GM21786 (cell line): ENCODE data around the gene PLIN3.
A peak's percentile ranks its signal among the peaks of the same experiment; 100 is the strongest.
"Not testable (repeated sequence)": the region's sequence is repeated elsewhere in the genome, so short reads cannot be mapped to it uniquely, and the experiment has no call there.

ENCODE experiments used
- ATAC-seq: cut with Tn5 transposase; IDR thresholded peaks from one replicate; pipeline ENCODE4 v1.9.1; 2021; ENCODE audit not compliant: unreplicated experiment

Gene PLIN3

GRCh38 chr19:4867534-4868285 lies at the start of gene PLIN3:
Gene PLIN3 (minus strand): TSS chr19:4867667. CDS start chr19:4861394, 6,273 bp downstream.
- ATAC-seq: peak; percentile 60

- no peak for ATAC-seq
These were observed 49.0 kb upstream of the PLIN3 start for GRCh38 chr19:4916292-4917082.

GRCh38 chr19:4914736-4915501 lies 47.5 kb upstream of the PLIN3 start:
- no peak for ATAC-seq

DNA sequence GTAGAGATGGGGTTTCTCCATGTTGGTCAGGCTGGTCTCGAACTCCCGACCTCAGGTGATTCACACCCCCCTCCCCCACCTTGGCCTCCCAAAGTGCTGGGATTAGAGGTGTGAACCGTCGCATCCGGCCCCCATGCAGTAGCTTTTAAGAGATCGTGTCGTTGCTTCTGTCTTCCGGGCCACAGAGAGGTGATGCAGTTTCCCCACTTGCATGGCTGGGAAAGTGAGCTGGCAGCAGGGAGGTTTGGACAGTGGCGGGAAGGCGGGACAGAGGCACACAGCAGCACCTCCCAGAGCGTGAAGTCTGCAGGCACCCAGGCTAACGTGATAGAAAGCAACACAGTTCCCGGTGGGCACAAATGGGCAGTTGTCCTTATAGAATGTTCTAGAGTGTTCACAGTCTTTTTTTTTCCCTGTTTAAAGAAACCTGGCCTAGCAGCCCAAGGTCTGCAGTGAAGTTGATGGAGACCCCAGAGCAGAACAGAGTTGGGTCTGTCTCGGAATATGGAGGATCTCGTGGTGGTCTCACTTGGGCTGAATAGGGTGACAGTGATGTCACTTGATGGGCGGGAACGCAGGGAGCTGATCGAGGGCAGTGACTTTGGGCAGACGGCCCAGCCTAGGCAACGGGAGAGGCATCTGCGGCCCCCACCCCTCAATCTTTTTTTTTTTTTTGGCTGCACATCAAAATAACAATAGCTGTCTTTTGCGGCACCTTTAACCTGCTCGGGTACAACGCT lies 46.7 kb upstream of the PLIN3 start:
- no peak for ATAC-seq

- ATAC-seq: no peak
These were observed 44.6 kb upstream of the PLIN3 start for GRCh38 chr19:4911786-4912672.

- ATAC-seq: no peak
These were observed 43.8 kb upstream of the PLIN3 start for GRCh38 chr19:4911314-4911713.

GRCh38 chr19:4910594-4911281 lies 43.3 kb upstream of the PLIN3 start:
- no peak for ATAC-seq

DNA sequence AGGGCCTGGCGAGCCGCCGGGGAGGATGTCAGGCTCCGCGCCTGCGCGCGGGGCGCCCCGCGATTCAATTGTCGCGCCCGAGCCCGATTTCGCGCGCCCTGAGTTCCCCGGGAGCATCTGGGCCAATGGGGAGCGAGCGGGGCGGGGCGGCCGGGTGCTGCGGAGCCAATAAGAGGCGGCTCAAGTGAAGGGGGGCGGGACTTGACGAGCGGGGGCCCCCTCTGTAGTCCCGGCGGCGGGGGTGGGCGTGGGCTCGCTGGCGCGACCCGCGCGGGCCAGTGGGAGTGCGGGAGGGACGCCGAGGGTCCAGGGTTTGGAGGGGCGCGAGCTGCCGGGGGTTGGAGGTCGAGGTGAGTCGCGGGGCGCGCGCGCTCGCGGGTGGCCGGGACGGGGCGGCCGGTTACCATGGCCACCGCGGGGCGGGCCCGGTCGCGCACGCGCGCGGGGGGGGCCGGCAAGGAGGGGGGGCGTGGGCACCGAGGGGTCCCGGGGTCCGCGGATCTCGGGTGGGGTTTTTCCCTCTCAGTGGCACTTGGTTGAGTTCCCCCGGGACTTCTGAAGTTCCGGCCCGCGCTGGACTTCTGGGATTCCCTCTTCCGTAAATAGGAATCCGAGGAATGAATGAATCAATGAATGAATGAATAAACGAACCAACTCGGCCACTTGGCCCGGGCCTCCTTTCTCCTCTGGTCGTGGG lies 42.6 kb upstream of the PLIN3 start:
- peak; percentile 57 for ATAC-seq

GRCh38 chr19:4909156-4909896 lies 41.9 kb upstream of the PLIN3 start, which contains the start of gene UHRF1:
Gene UHRF1 (plus strand): TSS chr19:4909501. CDS start chr19:4910886, 1,385 bp downstream.
- peak; percentile 16 for ATAC-seq

DNA sequence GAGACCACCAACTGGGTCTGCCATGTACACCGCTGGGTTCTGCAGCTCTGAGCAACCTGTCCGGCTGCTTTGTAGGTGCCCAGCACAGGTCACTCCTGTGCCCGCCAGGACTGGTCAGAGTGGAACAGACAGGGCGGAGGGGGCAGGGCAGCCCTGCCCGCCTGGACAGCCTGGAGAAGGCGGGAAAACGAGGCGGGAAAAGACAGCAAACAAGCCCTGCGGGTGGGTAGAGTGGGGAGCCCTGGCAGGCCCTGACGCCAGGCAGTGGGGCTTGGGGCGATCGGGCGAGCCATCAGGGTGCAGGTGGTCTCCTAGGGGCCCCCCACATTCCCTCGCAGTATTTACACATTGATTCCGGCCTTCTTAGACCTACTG lies 41.3 kb upstream of the PLIN3 start:
- ATAC-seq: no peak

GRCh38 chr19:4908360-4908759 lies 40.9 kb upstream of the PLIN3 start:
- no peak for ATAC-seq

- ATAC-seq: no peak
These were observed 39.5 kb upstream of the PLIN3 start for GRCh38 chr19:4906963-4907362.

DNA sequence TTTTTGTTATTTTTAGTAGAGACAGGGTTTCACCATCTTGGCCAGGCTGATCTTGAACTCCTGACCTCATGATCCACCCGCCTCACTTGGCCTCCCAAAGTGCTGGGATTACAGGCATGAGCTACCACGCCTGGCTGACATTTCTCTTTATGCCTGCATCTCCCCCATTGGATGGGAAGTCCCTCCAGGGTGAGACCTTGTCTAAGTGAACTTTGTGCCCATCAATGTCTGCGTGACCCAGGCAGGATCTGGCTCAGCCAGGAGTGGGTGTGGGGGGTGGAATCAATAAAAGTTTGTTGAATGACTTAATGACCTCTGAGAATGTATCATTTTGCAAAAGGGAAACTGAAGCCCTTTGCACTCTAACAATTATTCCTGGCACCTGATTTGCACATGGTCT lies 37.0 kb upstream of the PLIN3 start:
- no peak for ATAC-seq

GRCh38 chr19:4902796-4903195 lies 35.3 kb upstream of the PLIN3 start, which contains the start of gene ARRDC5:
Gene ARRDC5 (minus strand): TSS chr19:4902896. CDS start chr19:4902825, 71 bp downstream.
- no peak for ATAC-seq

DNA sequence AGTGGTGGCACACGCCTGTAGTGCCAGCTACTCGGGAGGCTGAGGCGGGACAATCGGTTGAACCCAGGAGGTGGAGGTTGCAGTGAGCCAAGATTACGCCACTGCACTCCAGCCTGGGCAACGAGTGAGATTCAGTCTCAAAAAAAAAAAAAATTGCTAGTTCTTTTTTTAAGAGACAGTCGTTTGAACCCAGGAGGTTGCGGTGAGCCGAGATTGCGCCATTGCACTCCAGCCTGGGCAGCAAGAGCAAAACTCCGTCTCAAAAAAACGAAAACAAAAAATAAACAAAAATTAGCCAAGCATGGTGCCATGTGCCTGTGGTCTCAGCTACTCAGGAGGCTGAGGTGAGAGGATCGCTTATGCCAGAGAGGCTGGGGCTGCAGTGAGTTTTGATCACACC lies 33.4 kb upstream of the PLIN3 start:
- not testable (repeated sequence) for ATAC-seq

DNA sequence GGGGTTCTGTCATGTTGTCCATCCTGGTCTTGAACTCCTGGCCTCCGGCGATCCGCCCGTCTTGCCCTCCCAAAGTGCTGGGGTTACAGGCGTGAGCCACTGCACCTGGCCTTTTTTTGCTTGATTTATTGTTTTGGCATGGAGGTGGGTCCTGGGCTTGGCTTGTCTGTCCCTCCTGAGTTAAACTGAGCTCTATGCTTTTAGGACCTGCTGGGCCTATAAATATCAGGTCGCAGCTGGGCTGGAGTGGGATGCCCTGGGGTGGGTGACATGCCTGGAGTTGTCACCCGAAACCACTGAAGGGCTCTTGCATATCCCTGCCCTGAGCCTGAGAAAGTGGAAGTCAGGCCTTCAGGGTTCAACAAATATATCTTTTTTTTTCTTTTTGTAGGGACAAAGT lies 29.7 kb upstream of the PLIN3 start:
- no peak for ATAC-seq

DNA sequence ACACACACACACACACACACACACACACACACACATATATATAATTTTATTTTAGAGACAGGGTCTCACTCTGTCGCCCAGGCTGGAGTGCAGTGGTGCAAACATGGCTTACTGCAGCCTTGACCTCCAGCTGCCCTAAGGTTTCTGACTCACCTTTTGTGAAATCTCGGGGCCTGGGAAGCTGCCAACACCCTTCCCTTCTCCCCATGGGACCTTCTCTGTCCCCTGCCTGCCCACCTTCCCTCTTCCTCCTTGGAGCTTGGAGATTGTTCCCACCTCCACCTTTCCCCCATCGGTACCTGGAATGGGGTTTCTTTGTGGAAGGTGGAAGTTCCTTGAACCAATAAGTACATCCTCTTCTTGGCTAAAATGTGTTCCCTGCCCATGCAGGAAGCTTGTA lies 28.9 kb upstream of the PLIN3 start:
- no peak for ATAC-seq

- not testable (repeated sequence) for ATAC-seq
These were observed 25.5 kb upstream of the PLIN3 start for GRCh38 chr19:4892962-4893361.
